SK-N-MC (cell line): ENCODE data around the gene NDUFA6.

Experiments used
- EZH2 ChIP-seq: fragments of 200-600 bp; sonication (generic); IDR thresholded peaks from one replicate; pipeline ENCODE4 v1.6.1; 2017; ENCODE audit warnings: antibody characterized with exemption
- POLR2AphosphoS5 ChIP-seq: IDR thresholded peaks from 2 replicates; pipeline ENCODE4 v1.6.1; 2012; ENCODE audit warnings: mild to moderate bottlenecking, low read depth, low read length, borderline replicate concordance

- TF ChIP-seq POLR2AphosphoS5 = no peak
- no peak for TF ChIP-seq EZH2
Measured at GRCh38 chr22:42069801-42070516, 20.6 kb downstream of the NDUFA6 start.
